ENCODE results near the gene SMYD3.

DNA sequence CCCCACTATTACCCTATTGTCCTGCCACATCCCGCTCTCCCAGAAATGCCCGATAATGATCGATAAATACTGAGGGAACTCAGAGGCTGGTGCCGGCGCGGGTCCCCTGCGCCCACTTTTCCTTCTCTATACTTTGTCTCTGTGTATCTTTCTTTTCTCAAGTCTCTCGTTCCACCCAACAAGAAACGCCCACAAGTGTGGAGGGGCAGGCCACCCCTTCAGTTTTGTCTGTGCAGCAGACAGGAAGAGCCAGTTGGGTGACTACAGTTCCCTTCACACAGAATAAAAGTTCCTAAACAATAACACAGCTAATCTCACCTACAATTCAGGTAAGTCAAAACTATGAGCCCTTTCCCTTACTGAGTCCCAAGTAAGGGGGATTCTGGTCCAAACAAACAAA lies 423.7 kb downstream of the SMYD3 start:
- TF ChIP-seq, protein P1, sequence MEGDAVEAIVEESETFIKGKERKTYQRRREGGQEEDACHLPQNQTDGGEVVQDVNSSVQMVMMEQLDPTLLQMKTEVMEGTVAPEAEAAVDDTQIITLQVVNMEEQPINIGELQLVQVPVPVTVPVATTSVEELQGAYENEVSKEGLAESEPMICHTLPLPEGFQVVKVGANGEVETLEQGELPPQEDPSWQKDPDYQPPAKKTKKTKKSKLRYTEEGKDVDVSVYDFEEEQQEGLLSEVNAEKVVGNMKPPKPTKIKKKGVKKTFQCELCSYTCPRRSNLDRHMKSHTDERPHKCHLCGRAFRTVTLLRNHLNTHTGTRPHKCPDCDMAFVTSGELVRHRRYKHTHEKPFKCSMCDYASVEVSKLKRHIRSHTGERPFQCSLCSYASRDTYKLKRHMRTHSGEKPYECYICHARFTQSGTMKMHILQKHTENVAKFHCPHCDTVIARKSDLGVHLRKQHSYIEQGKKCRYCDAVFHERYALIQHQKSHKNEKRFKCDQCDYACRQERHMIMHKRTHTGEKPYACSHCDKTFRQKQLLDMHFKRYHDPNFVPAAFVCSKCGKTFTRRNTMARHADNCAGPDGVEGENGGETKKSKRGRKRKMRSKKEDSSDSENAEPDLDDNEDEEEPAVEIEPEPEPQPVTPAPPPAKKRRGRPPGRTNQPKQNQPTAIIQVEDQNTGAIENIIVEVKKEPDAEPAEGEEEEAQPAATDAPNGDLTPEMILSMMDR (IDR thresholded peaks at IDR 0.05; ENCODE audit: insufficient read depth, low read depth, low read length): no peak
- TF ChIP-seq EZH2 (IDR thresholded peaks at IDR 0.05; ENCODE audit: insufficient read depth, low read length): no peak

All from astrocyte (in vitro differentiated cells and primary cell).